Endothelial cell of umbilical vein (primary cell): ENCODE data around the gene RAB6B.

ENCODE experiments used
- CTCF ChIP-seq, 2 donors: IDR thresholded peaks; 1 replicate in 1 of 2; 2 replicates in 1 of 2; pipeline ENCODE4 v1.5.1; 2011; ENCODE audit warnings: low read length in 2 of 2, mild to moderate bottlenecking in 2 of 2, moderate library complexity in 2 of 2, control low read depth in 1 of 2, inconsistent platforms in 1 of 2, low read depth in 1 of 2; ENCODE audit not compliant: insufficient read depth in 1 of 2; ENCODE audit errors: extremely low read depth in 1 of 2
- EZH2 ChIP-seq: IDR thresholded peaks from 2 replicates; pipeline ENCODE4 v1.6.1; 2012; ENCODE audit warnings: borderline replicate concordance, low read depth, mild to moderate bottlenecking, moderate library complexity, low read length, inconsistent platforms; ENCODE audit not compliant: severe bottlenecking
- GATA2 ChIP-seq: IDR thresholded peaks from 2 replicates; pipeline ENCODE4 v1.7.0; 2011; ENCODE audit warnings: low read depth, mild to moderate bottlenecking, moderate library complexity, mixed read lengths, low read length; ENCODE audit not compliant: insufficient read length, insufficient read depth
- POLR2AphosphoS5 ChIP-seq: IDR thresholded peaks from 2 replicates; pipeline ENCODE4 v1.6.1; 2012; ENCODE audit warnings: low read depth, mild to moderate bottlenecking, control low read depth, low read length, moderate library complexity; ENCODE audit not compliant: insufficient read depth
- TF ChIP-seq, protein P1 (sequence below): IDR thresholded peaks from 2 replicates; pipeline ENCODE4 v1.6.1; 2011; ENCODE audit not compliant: insufficient read depth, insufficient read length

- TF ChIP-seq GATA2 (no peak), CTCF (IDR thresholded peaks at IDR 0.05; ENCODE audit: extremely low read depth in 1 of 2, insufficient read depth in 1 of 2, low read depth in 1 of 2, low read length in 2 of 2) (no peak), EZH2 (no peak), POLR2AphosphoS5 (no peak)
- TF ChIP-seq, protein P1, sequence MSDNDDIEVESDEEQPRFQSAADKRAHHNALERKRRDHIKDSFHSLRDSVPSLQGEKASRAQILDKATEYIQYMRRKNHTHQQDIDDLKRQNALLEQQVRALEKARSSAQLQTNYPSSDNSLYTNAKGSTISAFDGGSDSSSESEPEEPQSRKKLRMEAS, result no peak
Observed at GRCh38 chr3:133862161-133862560, 33.5 kb downstream of the RAB6B start.
